ENCODE results near the gene NLK. TPM values are rescaled to one million over a fixed set of nuclear protein-coding genes. Genes with fewer than 3 reads are reported as not detected.

Gene NLK
- total and polyA plus RNA-seq, 2 donors (not counting 3 experiments of a cell fraction or from before 2014, with no cell fraction given): 23.8 to 34.2 TPM

DNA sequence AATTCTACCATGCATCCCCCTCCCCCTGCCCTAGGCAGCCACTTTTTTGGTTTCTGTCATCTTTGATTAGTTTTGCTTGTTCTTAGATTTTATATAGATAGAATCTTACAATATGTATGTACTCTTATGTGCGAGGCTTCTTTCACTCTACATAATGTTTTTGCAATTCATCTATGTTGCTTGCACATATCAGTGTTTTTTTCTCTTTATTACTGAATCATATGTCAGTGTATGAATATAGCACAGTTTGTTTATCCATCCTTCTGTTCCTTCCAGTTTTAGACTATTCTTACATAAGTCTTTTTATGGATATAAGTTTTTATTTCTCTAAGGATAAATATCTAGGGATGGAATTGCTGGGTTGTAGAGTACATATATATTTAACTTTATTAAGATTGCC is 26.6 kb downstream of the NLK start:
- Histone ChIP-seq H3K9me3 (replicated peaks; ENCODE audit: control insufficient read depth, insufficient read depth, low read length) (no peaks in the 10 kb centered on the region), H3K4me2 (ENCODE audit: insufficient read depth, low read length) (no peak overlapping the region), H2AFZ (ENCODE audit: low read depth, low read length) (no peak overlapping the region), H3K79me2 (ENCODE audit: control insufficient read depth, insufficient read depth, low read length) (peaks cover 88% of the 10 kb centered on the region), H3K4me3 (replicated peaks in 1 of 3; ENCODE audit: insufficient read depth in 1 of 3, low read depth in 1 of 3, low read length in 3 of 3) (no peak overlapping the region), H3K9me1 (replicated peaks; ENCODE audit: control insufficient read depth, extremely low read depth, insufficient read depth, low read length) (no peaks in the 10 kb centered on the region), H3K36me3 (ENCODE audit: control insufficient read depth in 2 of 2, extremely low read depth in 1 of 2, insufficient read depth in 2 of 2, low read length in 2 of 2) (no peaks in the 10 kb centered on the region), H3K27ac (ENCODE audit: insufficient read depth, low read depth, low read length) (no peak overlapping the region), H3K27me3 (ENCODE audit: control insufficient read depth in 2 of 2, insufficient read depth in 2 of 2, low read length in 2 of 2) (no peaks in the 10 kb centered on the region), H3K4me1 (ENCODE audit: control insufficient read depth, extremely low read depth, insufficient read depth, low read length) (peaks cover 19% of the 10 kb centered on the region), H3K9ac (replicated peaks; ENCODE audit: extremely low read depth, insufficient read depth, low read length) (no peak overlapping the region), H4K20me1 (replicated peaks; ENCODE audit: control insufficient read depth, extremely low read depth, insufficient read depth, low read length) (peaks cover 11% of the 10 kb centered on the region)
- TF ChIP-seq MYC (IDR thresholded peaks at IDR 0.05; ENCODE audit: low read depth, low read length) (no peak), POLR2AphosphoS5 (IDR thresholded peaks at IDR 0.05; ENCODE audit: insufficient read depth, low read depth, low read length) (no peak), JUN (IDR thresholded peaks at IDR 0.05; ENCODE audit: borderline replicate concordance, insufficient read depth, insufficient read length, low read depth) (no peak), GATA2 (IDR thresholded peaks at IDR 0.05; ENCODE audit: insufficient read depth, insufficient read length, low read depth, low read length) (no peak), EZH2 (IDR thresholded peaks at IDR 0.05; ENCODE audit: borderline replicate concordance, low read depth, low read length, severe bottlenecking) (no peak), FOS (IDR thresholded peaks at IDR 0.05; ENCODE audit: borderline replicate concordance, insufficient read depth, low read length) (no peak)
- FAIRE-seq: no peak
- dilution Hi-C loops (cut with MboI; ENCODE audit: extremely low pct_ligation_motif_present, low sequenced_read_pairs) (no loop called here), intact Hi-C loops (cut with micrococcal nuclease) (no loop called here)
- BruUV-seq (replicated peaks): no TSS peak
- CTCF ChIA-PET: no interaction called here
- POLR2A ChIA-PET: no interaction called here
- DNase-seq (ENCODE audit: low read depth, low spot score): no peak

DNA sequence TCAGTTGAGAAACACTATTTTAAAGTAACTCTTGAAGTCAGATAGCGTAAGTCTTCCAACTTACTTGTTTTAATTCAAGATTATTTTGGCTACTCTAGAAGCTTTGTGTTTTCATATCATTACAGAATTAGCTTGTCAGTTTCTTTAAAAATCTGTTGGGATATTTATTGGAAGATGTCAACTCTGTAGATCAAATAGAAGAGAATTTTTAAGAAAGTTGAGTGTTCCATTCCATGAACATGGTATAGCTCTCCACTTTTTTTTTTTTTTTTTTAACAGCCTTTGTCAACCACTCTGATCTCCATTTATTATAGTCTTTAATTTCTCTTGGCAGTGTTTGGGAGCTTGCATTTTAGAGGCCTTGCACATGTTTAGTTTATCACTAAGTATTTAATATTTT is 28.7 kb downstream of the NLK start:
- TF ChIP-seq JUN (IDR thresholded peaks at IDR 0.05; ENCODE audit: borderline replicate concordance, insufficient read depth, insufficient read length, low read depth) (no peak), EZH2 (IDR thresholded peaks at IDR 0.05; ENCODE audit: borderline replicate concordance, low read depth, low read length, severe bottlenecking) (no peak), POLR2AphosphoS5 (IDR thresholded peaks at IDR 0.05; ENCODE audit: insufficient read depth, low read depth, low read length) (no peak), POLR2A (IDR thresholded peaks at IDR 0.05; ENCODE audit: low read depth, low read length) (no peak)
- Histone ChIP-seq H3K4me3 (replicated peaks in 1 of 3; ENCODE audit: insufficient read depth in 1 of 3, low read depth in 1 of 3, low read length in 3 of 3) (no peak overlapping the region), H3K27me3 (ENCODE audit: control insufficient read depth in 2 of 2, insufficient read depth in 2 of 2, low read length in 2 of 2) (no peaks in the 10 kb centered on the region), H2AFZ (ENCODE audit: low read depth, low read length) (no peak overlapping the region), H4K20me1 (replicated peaks; ENCODE audit: control insufficient read depth, extremely low read depth, insufficient read depth, low read length) (peaks cover 16% of the 10 kb centered on the region), H3K27ac (ENCODE audit: insufficient read depth, low read depth, low read length) (no peak overlapping the region), H3K9me1 (replicated peaks; ENCODE audit: control insufficient read depth, extremely low read depth, insufficient read depth, low read length) (no peaks in the 10 kb centered on the region), H3K36me3 (ENCODE audit: control insufficient read depth in 2 of 2, extremely low read depth in 1 of 2, insufficient read depth in 2 of 2, low read length in 2 of 2) (no peaks in the 10 kb centered on the region), H3K9ac (replicated peaks; ENCODE audit: extremely low read depth, insufficient read depth, low read length) (no peak overlapping the region), H3K9me3 (replicated peaks; ENCODE audit: control insufficient read depth, insufficient read depth, low read length) (no peaks in the 10 kb centered on the region), H3K79me2 (ENCODE audit: control insufficient read depth, insufficient read depth, low read length) (peaks cover 84% of the 10 kb centered on the region), H3K4me2 (ENCODE audit: insufficient read depth, low read length) (no peak overlapping the region), H3K4me1 (ENCODE audit: control insufficient read depth, extremely low read depth, insufficient read depth, low read length) (no peaks in the 10 kb centered on the region)
- dilution Hi-C loops (cut with MboI; ENCODE audit: extremely low pct_ligation_motif_present, low sequenced_read_pairs): no loop called here
- no TSS peak for BruUV-seq (replicated peaks)
- FAIRE-seq (no peak), DNase-seq (ENCODE audit: low read depth, low spot score) (no peak)
- POLR2A ChIA-PET: interaction anchor here (1.0 kb wide), 1 partner anchor 30 kb away, joined by 3 read pairs; no protein-coding TSS in a partner anchor
- CTCF ChIA-PET: no interaction called here
- intact Hi-C loops (cut with micrococcal nuclease): no loop called here

All from endothelial cell of umbilical vein (primary cell).